Endothelial cell of umbilical vein (primary cell): Measurements from ENCODE around the gene WFIKKN1.

ENCODE experiments used
- GATA2 ChIP-seq: IDR thresholded peaks from 2 replicates; pipeline ENCODE4 v1.7.0; 2011; ENCODE audit warnings: low read depth, mild to moderate bottlenecking, moderate library complexity, mixed read lengths, low read length; ENCODE audit not compliant: insufficient read length, insufficient read depth
- POLR2A ChIP-seq: IDR thresholded peaks from 2 replicates; pipeline ENCODE4 v1.6.1; 2012; ENCODE audit warnings: low read depth, mild to moderate bottlenecking, control low read depth, low read length
- TF ChIP-seq, protein P1 (sequence below), 2 donors: IDR thresholded peaks; 1 replicate in 1 of 2; 2 replicates in 1 of 2; pipeline ENCODE4 v1.5.1; 2011; ENCODE audit warnings: low read length in 2 of 2, mild to moderate bottlenecking in 2 of 2, moderate library complexity in 2 of 2, control low read depth in 1 of 2, inconsistent platforms in 1 of 2, low read depth in 1 of 2; ENCODE audit not compliant: insufficient read depth in 1 of 2; ENCODE audit errors: extremely low read depth in 1 of 2

DNA sequence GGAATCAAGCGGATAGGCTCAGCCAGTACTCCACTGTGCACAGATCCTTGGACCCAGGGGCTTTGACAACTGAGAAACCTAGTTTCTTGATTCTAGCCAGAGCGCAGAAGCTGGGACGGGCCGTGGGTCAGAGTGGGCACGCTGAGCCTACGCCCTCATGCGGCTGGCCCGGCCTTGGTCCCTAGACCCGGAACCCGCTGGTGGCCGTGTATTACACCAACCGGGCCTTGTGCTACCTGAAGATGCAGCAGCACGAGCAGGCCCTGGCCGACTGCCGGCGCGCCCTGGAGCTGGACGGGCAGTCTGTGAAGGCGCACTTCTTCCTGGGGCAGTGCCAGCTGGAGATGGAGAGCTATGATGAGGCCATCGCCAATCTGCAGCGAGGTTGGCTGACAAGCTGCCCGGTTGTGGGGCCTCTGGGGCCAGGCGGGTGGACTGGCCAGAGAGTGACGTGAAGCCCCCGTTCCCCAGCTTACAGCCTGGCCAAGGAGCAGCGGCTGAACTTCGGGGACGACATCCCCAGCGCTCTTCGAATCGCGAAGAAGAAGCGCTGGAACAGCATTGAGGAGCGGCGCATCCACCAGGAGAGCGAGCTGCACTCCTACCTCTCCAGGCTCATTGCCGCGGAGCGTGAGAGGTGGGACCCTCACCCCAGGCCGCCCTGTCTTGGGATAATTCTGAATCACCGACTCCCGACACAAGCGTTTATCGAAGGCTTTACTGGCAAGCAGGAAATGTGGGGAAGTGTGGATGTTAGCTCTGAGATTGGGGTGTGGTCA, 50.4 kb downstream of the WFIKKN1 start:
- TF ChIP-seq POLR2A, result no peak
- no peak for TF ChIP-seq GATA2
- TF ChIP-seq, protein P1, sequence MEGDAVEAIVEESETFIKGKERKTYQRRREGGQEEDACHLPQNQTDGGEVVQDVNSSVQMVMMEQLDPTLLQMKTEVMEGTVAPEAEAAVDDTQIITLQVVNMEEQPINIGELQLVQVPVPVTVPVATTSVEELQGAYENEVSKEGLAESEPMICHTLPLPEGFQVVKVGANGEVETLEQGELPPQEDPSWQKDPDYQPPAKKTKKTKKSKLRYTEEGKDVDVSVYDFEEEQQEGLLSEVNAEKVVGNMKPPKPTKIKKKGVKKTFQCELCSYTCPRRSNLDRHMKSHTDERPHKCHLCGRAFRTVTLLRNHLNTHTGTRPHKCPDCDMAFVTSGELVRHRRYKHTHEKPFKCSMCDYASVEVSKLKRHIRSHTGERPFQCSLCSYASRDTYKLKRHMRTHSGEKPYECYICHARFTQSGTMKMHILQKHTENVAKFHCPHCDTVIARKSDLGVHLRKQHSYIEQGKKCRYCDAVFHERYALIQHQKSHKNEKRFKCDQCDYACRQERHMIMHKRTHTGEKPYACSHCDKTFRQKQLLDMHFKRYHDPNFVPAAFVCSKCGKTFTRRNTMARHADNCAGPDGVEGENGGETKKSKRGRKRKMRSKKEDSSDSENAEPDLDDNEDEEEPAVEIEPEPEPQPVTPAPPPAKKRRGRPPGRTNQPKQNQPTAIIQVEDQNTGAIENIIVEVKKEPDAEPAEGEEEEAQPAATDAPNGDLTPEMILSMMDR (IDR thresholded peaks at IDR 0.05; ENCODE audit: extremely low read depth in 1 of 2, insufficient read depth in 1 of 2, low read depth in 1 of 2, low read length in 2 of 2), result peak in 1 of 2 donors; percentile 15
